ENCODE data around the gene MAGEA2B.
"Not testable (repeated sequence)": the region's sequence is repeated elsewhere in the genome, so short reads cannot be mapped to it uniquely, and the experiment has no call there.

GRCh38 chrX:152753686-152754650 is 39.5 kb downstream of the MAGEA2B start, which contains the start of gene MAGEA2:
- TF ChIP-seq CTCF (IDR thresholded peaks at IDR 0.05 in 8 of 11, conservative IDR thresholded peaks at IDR 0.05 in 3 of 11); POLR2AphosphoS5 (IDR thresholded peaks at IDR 0.05): not testable (repeated sequence)
